ENCODE data around the gene XRCC1. TPM values are rescaled to one million over a fixed set of nuclear protein-coding genes. Genes with fewer than 3 reads are reported as not detected.
"Not testable (repeated sequence)": the region's sequence is repeated elsewhere in the genome, so short reads cannot be mapped to it uniquely, and the experiment has no call there.

Gene XRCC1
- total and polyA plus RNA-seq, 2 donors from 2014 or later, result 19.3 to 24.5 TPM

GRCh38 chr19:43551399-43552197 lies 23.7 kb downstream of the XRCC1 start:
- Histone ChIP-seq H3K36me3 (ENCODE audit: control insufficient read depth in 2 of 3, insufficient read depth in 3 of 3, low read length in 3 of 3) (peaks cover 5 to 24% (median 11%) of the 10 kb centered on the region in 3 donors), H3K4me3 (ENCODE audit: low read length in 3 of 3) (no peak overlapping the region), H3K9me3 (ENCODE audit: control insufficient read depth in 2 of 3, insufficient read depth in 1 of 3, low read length in 3 of 3) (no peaks in the 10 kb centered on the region), H3K27me3 (ENCODE audit: control insufficient read depth, insufficient read depth, low read length) (no peaks in the 10 kb centered on the region), H3K27ac (ENCODE audit: low read depth in 2 of 2, low read length in 2 of 2) (no peak overlapping the region), H3K9ac (ENCODE audit: low read length in 3 of 3) (no peak overlapping the region), H3K4me1 (ENCODE audit: control insufficient read depth in 2 of 3, insufficient read depth in 2 of 3, low read depth in 1 of 3, low read length in 3 of 3) (no peaks in the 10 kb centered on the region)
- no peak for TF ChIP-seq CTCF (IDR thresholded peaks at IDR 0.05; ENCODE audit: borderline replicate concordance, extremely low read depth, insufficient read depth)
- intact Hi-C loops (cut with DNase I), result no loop called here
- FAIRE-seq (no peak), DNase-seq (peak in 1 of 5 donors; percentile 52)

- Histone ChIP-seq H3K27ac (ENCODE audit: low read depth in 2 of 2, low read length in 2 of 2) (no peak overlapping the region), H3K36me3 (ENCODE audit: control insufficient read depth in 2 of 3, insufficient read depth in 3 of 3, low read length in 3 of 3) (peaks cover 2 to 24% (median 18%) of the 10 kb centered on the region in 3 donors), H3K9ac (ENCODE audit: low read length in 3 of 3) (no peak overlapping the region), H3K9me3 (ENCODE audit: control insufficient read depth in 2 of 3, insufficient read depth in 1 of 3, low read length in 3 of 3) (no peaks in the 10 kb centered on the region), H3K4me1 (ENCODE audit: control insufficient read depth in 2 of 3, insufficient read depth in 2 of 3, low read depth in 1 of 3, low read length in 3 of 3) (no peaks in the 10 kb centered on the region), H3K4me3 (ENCODE audit: low read length in 3 of 3) (no peak overlapping the region), H3K27me3 (ENCODE audit: control insufficient read depth, insufficient read depth, low read length) (no peaks in the 10 kb centered on the region)
- intact Hi-C loops (cut with DNase I), result no loop called here
- no peak for DNase-seq
- no peak for FAIRE-seq
- no peak for TF ChIP-seq CTCF (IDR thresholded peaks at IDR 0.05; ENCODE audit: borderline replicate concordance, extremely low read depth, insufficient read depth)
Measured at GRCh38 chr19:43548706-43549105, 26.6 kb downstream of the XRCC1 start.

- H3K4me1 ChIP-seq (ENCODE audit: control insufficient read depth in 2 of 3, insufficient read depth in 2 of 3, low read depth in 1 of 3, low read length in 3 of 3); H3K27me3 ChIP-seq (ENCODE audit: control insufficient read depth, insufficient read depth, low read length); H3K9me3 ChIP-seq (ENCODE audit: control insufficient read depth in 2 of 3, insufficient read depth in 1 of 3, low read length in 3 of 3); H3K9ac ChIP-seq (ENCODE audit: low read length in 3 of 3); intact Hi-C loops (cut with DNase I); H3K4me3 ChIP-seq (ENCODE audit: low read length in 3 of 3); FAIRE-seq; H3K27ac ChIP-seq (ENCODE audit: low read depth in 2 of 2, low read length in 2 of 2): not testable (repeated sequence)
- H3K36me3 ChIP-seq (ENCODE audit: control insufficient read depth in 2 of 3, insufficient read depth in 3 of 3, low read length in 3 of 3), result peaks cover 2 to 26% (median 24%) of the 10 kb centered on the region in 3 donors
- DNase-seq, result peak in 1 of 5 donors; percentile 17
Measured at GRCh38 chr19:43547926-43548325, 27.4 kb downstream of the XRCC1 start.

- Histone ChIP-seq H3K4me3 (ENCODE audit: low read length in 3 of 3) (no peak overlapping the region), H3K27me3 (ENCODE audit: control insufficient read depth, insufficient read depth, low read length) (no peaks in the 10 kb centered on the region), H3K9ac (ENCODE audit: low read length in 3 of 3) (no peak overlapping the region), H3K9me3 (ENCODE audit: control insufficient read depth in 2 of 3, insufficient read depth in 1 of 3, low read length in 3 of 3) (no peaks in the 10 kb centered on the region), H3K4me1 (ENCODE audit: control insufficient read depth in 2 of 3, insufficient read depth in 2 of 3, low read depth in 1 of 3, low read length in 3 of 3) (no peaks in the 10 kb centered on the region), H3K27ac (ENCODE audit: low read depth in 2 of 2, low read length in 2 of 2) (no peak overlapping the region), H3K36me3 (ENCODE audit: control insufficient read depth in 2 of 3, insufficient read depth in 3 of 3, low read length in 3 of 3) (peaks cover 4 to 24% (median 24%) of the 10 kb centered on the region in 3 donors)
- FAIRE-seq (no peak), DNase-seq (peak in 1 of 5 donors; percentile 38)
- no peak for TF ChIP-seq CTCF (IDR thresholded peaks at IDR 0.05; ENCODE audit: borderline replicate concordance, extremely low read depth, insufficient read depth)
- intact Hi-C loops (cut with DNase I), result no loop called here
Measured at GRCh38 chr19:43546581-43546980, 28.7 kb downstream of the XRCC1 start.

All from kidney (tissue), 14 donors.